Osteocyte (in vitro differentiated cells): ENCODE data around the gene C1QTNF12. TPM values are rescaled to one million over a fixed set of nuclear protein-coding genes. Genes with fewer than 3 reads are reported as not detected.

ENCODE experiments used
- DNase-seq: peaks from one replicate; pipeline ENCODE4 v3.0.0; 2021; ENCODE audit warnings: mixed read lengths; ENCODE audit not compliant: unreplicated experiment; ENCODE audit errors: extremely low spot score
- H3K27ac Mint-ChIP-seq: one replicate; pipeline ENCODE4 v1.8.0; 2021; ENCODE audit warnings: mild to moderate bottlenecking, mixed read lengths; ENCODE audit not compliant: unreplicated experiment
- H3K27me3 Mint-ChIP-seq: one replicate; pipeline ENCODE4 v1.8.0; 2021; ENCODE audit warnings: mixed read lengths; ENCODE audit not compliant: unreplicated experiment
- H3K36me3 Mint-ChIP-seq: one replicate; pipeline ENCODE4 v1.8.0; 2021; ENCODE audit warnings: mixed read lengths; ENCODE audit not compliant: unreplicated experiment
- H3K4me1 Mint-ChIP-seq: one replicate; pipeline ENCODE4 v1.8.0; 2021; ENCODE audit warnings: mixed read lengths; ENCODE audit not compliant: unreplicated experiment
- H3K4me3 Mint-ChIP-seq: one replicate; pipeline ENCODE4 v1.8.0; 2021; ENCODE audit warnings: mild to moderate bottlenecking, moderate library complexity, mixed read lengths; ENCODE audit not compliant: unreplicated experiment
- H3K9me3 Mint-ChIP-seq: one replicate; pipeline ENCODE4 v1.8.0; 2021; ENCODE audit warnings: mixed read lengths; ENCODE audit not compliant: unreplicated experiment
- total RNA-seq: library from RNA; stranded (reverse); gene quantifications from 2 replicates; pipeline ENCODE4 v1.2.1, GENCODE V29; 2021
- TF ChIP-seq, protein P1 (sequence below): fragments of 200-600 bp; sonication (generic); IDR thresholded peaks from 2 replicates; pipeline ENCODE4 v1.5.0; 2021; ENCODE audit warnings: antibody characterized with exemption, mild to moderate bottlenecking, moderate library complexity

Gene C1QTNF12
- total RNA-seq, 1 donor from 2014 or later = 3.6 TPM

DNA sequence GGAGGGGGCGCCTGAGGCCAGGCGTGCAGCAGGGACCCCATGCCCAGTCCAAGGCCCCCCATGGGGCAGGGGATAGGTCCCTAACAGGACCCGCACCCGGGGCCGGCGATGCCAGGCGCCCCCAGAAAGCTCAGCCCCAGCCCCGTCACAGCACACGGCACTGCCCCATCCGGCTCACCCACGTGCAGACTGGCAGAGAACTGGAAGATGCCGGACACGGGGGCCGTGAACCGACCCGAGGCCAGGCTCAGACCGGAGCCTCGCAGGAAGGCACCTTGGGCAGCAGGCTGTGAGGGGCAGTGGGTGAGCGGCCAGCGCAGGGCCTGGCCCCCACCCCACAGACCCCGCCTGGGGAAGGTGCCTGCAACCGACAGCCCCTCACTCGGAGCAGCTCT lies 3.3 kb downstream of the C1QTNF12 start:
- peaks cover 12% of the 10 kb centered on the region for H3K4me1 Mint-ChIP-seq
- H3K36me3 Mint-ChIP-seq = no peaks in the 10 kb centered on the region
- no peaks in the 10 kb centered on the region for H3K27me3 Mint-ChIP-seq
- TF ChIP-seq, protein P1, sequence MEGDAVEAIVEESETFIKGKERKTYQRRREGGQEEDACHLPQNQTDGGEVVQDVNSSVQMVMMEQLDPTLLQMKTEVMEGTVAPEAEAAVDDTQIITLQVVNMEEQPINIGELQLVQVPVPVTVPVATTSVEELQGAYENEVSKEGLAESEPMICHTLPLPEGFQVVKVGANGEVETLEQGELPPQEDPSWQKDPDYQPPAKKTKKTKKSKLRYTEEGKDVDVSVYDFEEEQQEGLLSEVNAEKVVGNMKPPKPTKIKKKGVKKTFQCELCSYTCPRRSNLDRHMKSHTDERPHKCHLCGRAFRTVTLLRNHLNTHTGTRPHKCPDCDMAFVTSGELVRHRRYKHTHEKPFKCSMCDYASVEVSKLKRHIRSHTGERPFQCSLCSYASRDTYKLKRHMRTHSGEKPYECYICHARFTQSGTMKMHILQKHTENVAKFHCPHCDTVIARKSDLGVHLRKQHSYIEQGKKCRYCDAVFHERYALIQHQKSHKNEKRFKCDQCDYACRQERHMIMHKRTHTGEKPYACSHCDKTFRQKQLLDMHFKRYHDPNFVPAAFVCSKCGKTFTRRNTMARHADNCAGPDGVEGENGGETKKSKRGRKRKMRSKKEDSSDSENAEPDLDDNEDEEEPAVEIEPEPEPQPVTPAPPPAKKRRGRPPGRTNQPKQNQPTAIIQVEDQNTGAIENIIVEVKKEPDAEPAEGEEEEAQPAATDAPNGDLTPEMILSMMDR = no peak
- H3K27ac Mint-ChIP-seq = no peak overlapping the region
- no peaks in the 10 kb centered on the region for H3K9me3 Mint-ChIP-seq
- no peak overlapping the region for H3K4me3 Mint-ChIP-seq
- no peak for DNase-seq

DNA sequence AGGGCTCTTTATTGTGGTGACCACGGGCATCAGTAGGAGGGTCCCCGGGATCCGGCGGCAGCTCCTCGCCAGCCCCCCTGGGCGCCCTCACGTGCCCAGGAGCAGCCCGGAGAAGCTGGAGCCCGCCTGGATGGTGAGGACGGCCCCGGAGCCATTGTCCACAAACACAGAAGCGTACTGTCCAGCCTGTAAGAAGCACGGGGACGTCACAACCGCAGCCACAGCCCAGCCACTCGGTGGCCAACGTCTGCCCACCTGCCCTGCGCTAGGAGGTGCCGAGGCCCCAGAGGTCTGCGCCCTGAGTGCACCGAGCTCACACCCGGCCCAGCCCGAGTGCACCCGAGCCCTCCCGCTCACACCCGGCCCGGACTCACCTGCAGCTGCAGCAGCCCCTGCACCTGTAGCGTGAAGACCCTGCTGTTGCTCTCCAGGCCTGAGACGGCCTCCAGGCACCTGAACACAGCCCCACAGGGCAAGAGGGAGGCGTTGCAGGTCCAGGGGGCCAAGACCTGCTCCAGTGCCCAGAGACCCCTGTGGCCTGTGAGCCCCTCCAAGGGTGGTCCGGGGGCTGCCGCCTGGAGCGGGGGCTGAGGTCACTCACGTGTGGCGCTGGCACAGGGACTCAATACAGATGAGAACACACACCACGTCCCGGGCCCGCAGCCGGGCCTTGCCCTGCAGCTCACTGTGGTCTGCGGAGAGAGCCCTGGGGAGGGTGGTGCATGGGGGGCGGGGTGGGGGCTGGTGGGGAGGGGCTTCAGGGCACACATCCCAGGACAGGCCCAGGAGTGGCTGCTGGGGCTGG lies 3.9 kb downstream of the C1QTNF12 start:
- Mint-ChIP-seq H3K4me3 (no peak overlapping the region), H3K36me3 (no peaks in the 10 kb centered on the region), H3K4me1 (peaks cover 14% of the 10 kb centered on the region), H3K9me3 (no peaks in the 10 kb centered on the region), H3K27me3 (no peaks in the 10 kb centered on the region), H3K27ac (no peak overlapping the region)
- TF ChIP-seq, protein P1 = no peak
- no peak for DNase-seq

DNA sequence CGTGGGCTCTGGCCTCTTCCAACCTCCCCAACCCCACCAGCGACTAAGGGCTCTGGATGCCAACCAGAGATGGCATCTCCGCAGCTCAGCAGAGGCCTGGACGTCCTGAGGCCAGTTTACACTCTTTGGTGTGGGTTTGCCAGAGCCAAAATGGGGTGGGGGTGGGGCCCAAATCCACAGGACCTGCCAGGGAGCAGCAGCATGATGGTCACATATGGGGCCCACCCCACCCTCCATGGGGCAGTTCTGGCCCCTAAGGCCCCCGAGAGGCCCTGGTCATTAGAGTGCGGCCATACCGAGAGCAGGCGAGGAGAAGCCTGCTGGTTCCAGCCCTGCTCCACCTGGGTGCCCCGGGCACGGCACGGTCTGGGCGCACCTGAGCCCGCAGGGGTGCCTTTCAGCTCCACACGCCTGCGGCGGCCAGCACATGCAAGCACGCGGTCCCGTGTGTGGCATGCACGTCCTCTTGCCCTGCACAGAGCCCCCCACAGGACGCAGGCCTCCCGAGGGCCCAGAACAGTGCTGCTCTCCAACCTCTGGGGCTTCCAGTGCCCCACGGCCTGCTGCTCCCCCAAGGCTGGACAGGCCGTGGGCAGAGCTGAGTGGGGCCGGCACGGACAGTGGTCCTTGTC lies 4.8 kb downstream of the C1QTNF12 start:
- H3K27me3 Mint-ChIP-seq = no peaks in the 10 kb centered on the region
- TF ChIP-seq, protein P1 = no peak
- H3K4me3 Mint-ChIP-seq = no peak overlapping the region
- no peaks in the 10 kb centered on the region for H3K9me3 Mint-ChIP-seq
- no peak for DNase-seq
- H3K4me1 Mint-ChIP-seq = peaks cover 22% of the 10 kb centered on the region
- H3K36me3 Mint-ChIP-seq = no peaks in the 10 kb centered on the region
- no peak overlapping the region for H3K27ac Mint-ChIP-seq

DNA sequence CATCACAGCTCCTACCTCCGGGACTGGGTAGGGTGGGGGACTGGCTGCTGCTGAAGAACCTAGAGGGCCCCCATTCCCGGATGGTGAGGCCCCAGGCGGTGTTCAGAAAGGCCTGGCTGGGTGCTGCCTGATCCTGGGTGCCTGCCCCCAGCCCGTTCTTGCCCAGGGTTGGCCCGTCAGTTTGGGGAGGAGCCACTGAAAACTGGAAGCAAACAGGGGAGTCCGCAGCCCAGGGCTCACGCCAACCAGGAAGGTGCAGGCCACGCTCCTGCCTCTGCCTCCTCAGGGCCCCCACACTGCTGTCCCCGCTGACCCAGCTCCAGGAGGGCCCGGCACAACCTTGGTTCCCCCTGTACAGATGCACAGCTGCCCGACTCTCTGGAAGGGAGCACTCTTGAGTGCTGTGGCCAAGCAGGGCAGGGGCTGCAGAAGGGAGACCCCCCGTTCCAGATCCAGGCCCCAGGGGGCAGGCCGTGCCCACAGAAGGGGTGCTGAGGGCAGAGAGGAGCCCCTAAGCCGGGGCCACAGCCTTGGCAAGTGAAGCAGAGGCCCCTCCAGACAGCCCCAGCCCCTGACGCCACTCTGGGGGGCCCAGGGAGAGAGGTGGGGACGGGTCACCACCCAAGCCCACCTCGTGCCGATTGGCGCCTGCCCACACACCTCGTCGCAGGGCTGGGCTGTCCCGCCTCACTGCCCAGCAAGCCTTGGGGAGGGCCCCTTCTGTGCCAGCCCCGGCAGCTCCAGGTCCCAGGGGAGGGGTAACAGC lies 5.5 kb downstream of the C1QTNF12 start:
- Mint-ChIP-seq H3K4me3 (no peak overlapping the region), H3K27me3 (no peaks in the 10 kb centered on the region), H3K27ac (no peak overlapping the region), H3K4me1 (peaks cover 23% of the 10 kb centered on the region), H3K9me3 (no peaks in the 10 kb centered on the region), H3K36me3 (no peaks in the 10 kb centered on the region)
- DNase-seq = no peak
- TF ChIP-seq, protein P1 = no peak

DNA sequence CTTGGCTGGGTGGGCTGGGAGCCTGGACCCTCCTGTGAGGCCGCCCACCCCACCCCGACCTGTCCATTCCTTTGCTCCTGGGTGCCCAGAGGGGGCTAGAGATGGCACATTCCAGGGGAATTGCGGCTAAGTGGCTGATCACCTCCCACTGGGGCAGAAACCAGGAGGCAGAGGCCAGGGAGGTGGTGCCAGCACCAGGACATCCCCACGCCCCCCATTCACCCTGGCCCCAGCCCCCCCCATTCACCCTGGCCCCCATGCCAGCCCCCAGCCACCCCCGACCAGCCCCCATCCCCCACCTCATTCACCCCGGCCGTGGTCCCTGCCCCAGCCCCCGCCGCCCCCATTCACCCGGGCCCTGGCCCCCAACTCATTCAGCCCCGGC lies 6.2 kb downstream of the C1QTNF12 start:
- Mint-ChIP-seq H3K36me3 (no peaks in the 10 kb centered on the region), H3K4me3 (no peak overlapping the region), H3K27me3 (no peaks in the 10 kb centered on the region), H3K4me1 (peaks cover 23% of the 10 kb centered on the region), H3K27ac (no peak overlapping the region), H3K9me3 (no peaks in the 10 kb centered on the region)
- TF ChIP-seq, protein P1 = no peak
- DNase-seq = no peak
